GM10266 (cell line): Measurements from ENCODE around the gene CAMTA1.

ENCODE experiments used
- DNase-seq: peaks from one replicate; pipeline ENCODE4 v3.0.0; 2012; ENCODE audit errors: extremely low spot score
- CTCF ChIP-seq: IDR thresholded peaks from 2 replicates; pipeline ENCODE4 v1.5.1; 2012; ENCODE audit warnings: mild to moderate bottlenecking, low read depth; ENCODE audit not compliant: control insufficient read depth, insufficient read depth; ENCODE audit errors: missing control alignments

CAMTA1 gene

GRCh38 chr1:7640350-7640749 is 855.1 kb downstream of the CAMTA1 start:
- TF ChIP-seq CTCF: no peak
- no peak for DNase-seq

GRCh38 chr1:7640920-7641585 is 855.8 kb downstream of the CAMTA1 start:
- no peak for TF ChIP-seq CTCF
- DNase-seq: no peak

- no peak for TF ChIP-seq CTCF
- no peak for DNase-seq
Observed at GRCh38 chr1:7641587-7642417, 856.5 kb downstream of the CAMTA1 start.

GRCh38 chr1:7642418-7642704 is 857.1 kb downstream of the CAMTA1 start:
- TF ChIP-seq CTCF: no peak
- DNase-seq: no peak

GRCh38 chr1:7642781-7643529 is 857.7 kb downstream of the CAMTA1 start:
- DNase-seq: no peak
- no peak for TF ChIP-seq CTCF

GRCh38 chr1:7643530-7643929 is 858.3 kb downstream of the CAMTA1 start:
- no peak for TF ChIP-seq CTCF
- no peak for DNase-seq
